HG03097 (cell line): Measurements from ENCODE around the gene HOXA6.

Source experiments
- ATAC-seq: cut with Tn5 transposase; IDR thresholded peaks from one replicate; pipeline ENCODE4 v1.9.1; 2021; ENCODE audit not compliant: unreplicated experiment, low FRiP score

HOXA6 gene

GRCh38 chr7:27101957-27102580 is 45.5 kb downstream of the HOXA6 start:
- ATAC-seq: no peak

GRCh38 chr7:27101171-27101956 is 46.2 kb downstream of the HOXA6 start:
- no peak for ATAC-seq

- ATAC-seq: no peak
Observed at GRCh38 chr7:27100694-27101170, 46.8 kb downstream of the HOXA6 start.

- no peak for ATAC-seq
Observed at GRCh38 chr7:27099453-27100370, 47.9 kb downstream of the HOXA6 start.

GRCh38 chr7:27098578-27099451 is 48.8 kb downstream of the HOXA6 start:
- no peak for ATAC-seq

GRCh38 chr7:27097686-27098577 is 49.6 kb downstream of the HOXA6 start:
- ATAC-seq: no peak

- no peak for ATAC-seq
Observed at GRCh38 chr7:27096768-27097514, 50.6 kb downstream of the HOXA6 start.

- ATAC-seq: peak; percentile 83
Observed at GRCh38 chr7:27095897-27096767, 51.4 kb downstream of the HOXA6 start, which contains the start of gene HOXA1. Gene HOXA1 (minus strand): TSS chr7:27096000. CDS start chr7:27095912, 88 bp downstream.
